HUES64 (cell line): Measurements from ENCODE around the gene ABCA7.

Source experiments
- H3K27ac ChIP-seq: 2 replicates; pipeline ENCODE4 v1.7.0; 2013; ENCODE audit warnings: low read depth, low read length, inconsistent platforms
- H3K27me3 ChIP-seq: 2 replicates; pipeline ENCODE4 v1.6.1; 2013; ENCODE audit warnings: mild to moderate bottlenecking, low read length; ENCODE audit not compliant: insufficient read depth
- H3K36me3 ChIP-seq: 2 replicates; pipeline ENCODE4 v1.6.1; 2013; ENCODE audit warnings: mild to moderate bottlenecking, low read length; ENCODE audit not compliant: insufficient read depth
- H3K4me1 ChIP-seq: 2 replicates; pipeline ENCODE4 v1.6.1; 2013; ENCODE audit warnings: mild to moderate bottlenecking, low read length, moderate library complexity; ENCODE audit not compliant: insufficient read depth
- H3K4me3 ChIP-seq: 2 replicates; pipeline ENCODE4 v1.5.1; 2013; ENCODE audit warnings: mild to moderate bottlenecking, low read length, moderate library complexity
- H3K9ac ChIP-seq: 2 replicates; pipeline ENCODE4 v1.6.1; 2013; ENCODE audit warnings: mild to moderate bottlenecking, low read depth, low read length
- H3K9me3 ChIP-seq: 2 replicates; pipeline ENCODE4 v1.6.1; 2013; ENCODE audit warnings: low read depth, low read length; ENCODE audit not compliant: insufficient read depth
- WGBS: fragments of 150-250, 120-280 bp; methylation state at CpG from one replicate; pipeline ENCODE4 v1.1.7; 2013; ENCODE audit warnings: missing lambda C conversion rate; 5-methylcytosine and 5-hydroxymethylcytosine counted together

The ABCA7 gene

GRCh38 chr19:1045247-1045603, 5.3 kb downstream of the ABCA7 start:
- Histone ChIP-seq H3K27ac (no peak overlapping the region), H3K36me3 (no peaks in the 10 kb centered on the region), H3K4me1 (no peaks in the 10 kb centered on the region), H3K9me3 (no peaks in the 10 kb centered on the region), H3K27me3 (no peaks in the 10 kb centered on the region), H3K4me3 (no peak overlapping the region), H3K9ac (no peak overlapping the region)
- WGBS = 72% methylated on average over 10 of the region's 10 CpGs

- Histone ChIP-seq H3K4me3 (no peak overlapping the region), H3K9ac (no peak overlapping the region), H3K4me1 (no peaks in the 10 kb centered on the region)
These were observed 6.3 kb downstream of the ABCA7 start for GRCh38 chr19:1046117-1046626.

GRCh38 chr19:1046836-1047695, 7.2 kb downstream of the ABCA7 start:
- no peaks in the 10 kb centered on the region for H3K9me3 ChIP-seq
- H3K4me1 ChIP-seq = no peaks in the 10 kb centered on the region
- no peak overlapping the region for H3K4me3 ChIP-seq
- no peaks in the 10 kb centered on the region for H3K27me3 ChIP-seq
- H3K27ac ChIP-seq = no peak overlapping the region
- H3K9ac ChIP-seq = no peak overlapping the region
- H3K36me3 ChIP-seq = no peaks in the 10 kb centered on the region
- WGBS = 94% methylated on average over 77 of the region's 77 CpGs

More at GRCh38 chr19:1046117-1046626, 6.3 kb downstream of the ABCA7 start:
- H3K27me3 ChIP-seq = no peaks in the 10 kb centered on the region
- WGBS = 90% methylated on average over 33 of the region's 33 CpGs
- H3K9me3 ChIP-seq = no peaks in the 10 kb centered on the region
- no peak overlapping the region for H3K27ac ChIP-seq
- no peaks in the 10 kb centered on the region for H3K36me3 ChIP-seq

- Histone ChIP-seq H3K4me1 (no peaks in the 10 kb centered on the region), H3K36me3 (no peaks in the 10 kb centered on the region), H3K27me3 (no peaks in the 10 kb centered on the region), H3K9me3 (no peaks in the 10 kb centered on the region), H3K27ac (no peak overlapping the region), H3K9ac (no peak overlapping the region), H3K4me3 (no peak overlapping the region)
- WGBS = 91% methylated on average over 20 of the region's 20 CpGs
These were observed 7.8 kb downstream of the ABCA7 start for GRCh38 chr19:1047696-1048147.

- H3K9me3 ChIP-seq = no peaks in the 10 kb centered on the region
- H3K4me3 ChIP-seq = no peak overlapping the region
- no peak overlapping the region for H3K27ac ChIP-seq
- WGBS = 88% methylated on average over 15 of the region's 17 CpGs
- no peaks in the 10 kb centered on the region for H3K4me1 ChIP-seq
- no peaks in the 10 kb centered on the region for H3K27me3 ChIP-seq
- H3K36me3 ChIP-seq = no peaks in the 10 kb centered on the region
- no peak overlapping the region for H3K9ac ChIP-seq
These were observed 9.2 kb downstream of the ABCA7 start for GRCh38 chr19:1049106-1049505.

GRCh38 chr19:1049800-1050199, 9.9 kb downstream of the ABCA7 start:
- no peak overlapping the region for H3K9ac ChIP-seq
- H3K36me3 ChIP-seq = 0 out of 2 replicates have a peak, but pooled peaks cover 1% of the 10 kb centered on the region
- no peaks in the 10 kb centered on the region for H3K27me3 ChIP-seq
- H3K27ac ChIP-seq = no peak overlapping the region
- H3K9me3 ChIP-seq = no peaks in the 10 kb centered on the region
- H3K4me1 ChIP-seq = no peaks in the 10 kb centered on the region
- H3K4me3 ChIP-seq = no peak overlapping the region
- 52% methylated on average over 7 of the region's 11 CpGs for WGBS

- 0 out of 2 replicates have a peak, but pooled peaks cover 3% of the 10 kb centered on the region for H3K9me3 ChIP-seq
- peaks cover 10% of the 10 kb centered on the region; the same call in 1 of the 2 replicates for H3K36me3 ChIP-seq
- H3K27me3 ChIP-seq = no peaks in the 10 kb centered on the region
- peak overlapping the region; percentile 25; the same call in 1 of the 2 replicates for H3K27ac ChIP-seq
- WGBS = 57% methylated on average over 31 of the region's 31 CpGs
- no peak overlapping the region for H3K4me3 ChIP-seq
- no peak overlapping the region for H3K9ac ChIP-seq
- H3K4me1 ChIP-seq = no peaks in the 10 kb centered on the region
These were observed 11.3 kb downstream of the ABCA7 start for GRCh38 chr19:1050989-1051788.

- Histone ChIP-seq H3K27ac (no peak overlapping the region), H3K4me1 (no peaks in the 10 kb centered on the region), H3K4me3 (no peak overlapping the region), H3K27me3 (no peaks in the 10 kb centered on the region), H3K36me3 (peaks cover 15% of the 10 kb centered on the region; the same call in 1 of the 2 replicates), H3K9me3 (peaks cover 9% of the 10 kb centered on the region; the same call in 1 of the 2 replicates), H3K9ac (no peak overlapping the region)
- WGBS = 69% methylated on average over 17 of the region's 17 CpGs
These were observed 11.9 kb downstream of the ABCA7 start for GRCh38 chr19:1051791-1052190.

- peaks cover 16% of the 10 kb centered on the region for H3K9me3 ChIP-seq
- H3K4me1 ChIP-seq = no peaks in the 10 kb centered on the region
- peaks cover 19% of the 10 kb centered on the region; the same call in 1 of the 2 replicates for H3K36me3 ChIP-seq
- no peak overlapping the region for H3K4me3 ChIP-seq
- no peak overlapping the region for H3K27ac ChIP-seq
- H3K9ac ChIP-seq = no peak overlapping the region
- WGBS = 79% methylated on average over 3 of the region's 5 CpGs
- H3K27me3 ChIP-seq = no peaks in the 10 kb centered on the region
These were observed 12.6 kb downstream of the ABCA7 start for GRCh38 chr19:1052349-1052975.

GRCh38 chr19:1053176-1054101, 13.5 kb downstream of the ABCA7 start:
- H3K4me3 ChIP-seq = no peak overlapping the region
- H3K9ac ChIP-seq = no peak overlapping the region
- no peaks in the 10 kb centered on the region for H3K27me3 ChIP-seq
- H3K36me3 ChIP-seq = peaks cover 19% of the 10 kb centered on the region; the same call in 1 of the 2 replicates
- 90% methylated on average over 31 of the region's 31 CpGs for WGBS
- H3K9me3 ChIP-seq = peaks cover 25% of the 10 kb centered on the region
- no peak overlapping the region for H3K27ac ChIP-seq
- H3K4me1 ChIP-seq = no peaks in the 10 kb centered on the region
